Endothelial cell (in vitro differentiated cells): ENCODE data around the gene TMEM215. TPM values are rescaled to one million over a fixed set of nuclear protein-coding genes. Genes with fewer than 3 reads are reported as not detected.

Experiments
- DNase-seq: peaks from one replicate; pipeline ENCODE4 v3.0.0; 2021; ENCODE audit warnings: low spot score
- H3K27ac Mint-ChIP-seq: one replicate; pipeline ENCODE4 v1.8.0; 2021; ENCODE audit warnings: mixed read lengths, inconsistent platforms; ENCODE audit not compliant: unreplicated experiment
- H3K27me3 Mint-ChIP-seq: one replicate; pipeline ENCODE4 v1.8.0; 2021; ENCODE audit warnings: mild to moderate bottlenecking, moderate library complexity, mixed read lengths, inconsistent platforms; ENCODE audit not compliant: unreplicated experiment
- H3K36me3 Mint-ChIP-seq: one replicate; pipeline ENCODE4 v1.8.0; 2021; ENCODE audit warnings: mild to moderate bottlenecking, low read depth, mixed read lengths, inconsistent platforms; ENCODE audit not compliant: unreplicated experiment
- H3K4me1 Mint-ChIP-seq: one replicate; pipeline ENCODE4 v1.8.0; 2021; ENCODE audit warnings: mild to moderate bottlenecking, mixed read lengths, inconsistent platforms; ENCODE audit not compliant: unreplicated experiment
- H3K4me3 Mint-ChIP-seq: one replicate; pipeline ENCODE4 v1.8.0; 2021; ENCODE audit warnings: mild to moderate bottlenecking, mixed read lengths, inconsistent platforms; ENCODE audit not compliant: unreplicated experiment
- H3K9me3 Mint-ChIP-seq: one replicate; pipeline ENCODE4 v1.8.0; 2021; ENCODE audit warnings: mixed read lengths, inconsistent platforms; ENCODE audit not compliant: unreplicated experiment
- CTCF ChIP-seq: fragments of 200-600 bp; sonication (generic); IDR thresholded peaks from one replicate; pipeline ENCODE4 v1.5.0; 2021; ENCODE audit warnings: antibody characterized with exemption; ENCODE audit not compliant: unreplicated experiment
- total RNA-seq: library from RNA; stranded (reverse); fragmentation: NEBNext Ultra II Directional; extraction: Animal tissue kit (Norgen Biotek cat#: 25700); gene quantifications from one replicate; pipeline ENCODE4 v1.2.1, GENCODE V29; 2021; ENCODE audit not compliant: unreplicated experiment

TMEM215 gene
- total RNA-seq, 1 donor from 2014 or later: 0.18 TPM

DNA sequence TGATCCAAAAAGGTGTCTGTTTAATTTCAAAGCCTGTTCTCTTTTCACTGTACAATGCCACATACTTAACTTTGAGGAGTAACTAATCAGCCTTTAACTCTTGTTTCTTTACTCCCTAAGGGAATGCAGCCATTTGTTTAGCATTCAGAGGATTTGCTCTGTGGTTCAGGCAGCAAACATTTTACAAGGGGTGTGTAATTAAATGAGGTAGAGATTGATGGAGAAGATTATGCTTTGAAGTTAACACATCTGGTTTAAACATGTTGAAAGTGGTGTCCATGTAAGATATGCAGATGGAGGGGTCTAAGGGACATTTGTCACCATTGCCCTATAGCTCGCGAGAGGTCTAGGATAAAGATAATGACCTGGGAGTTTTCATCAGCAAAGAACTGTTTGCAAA, 41.9 kb downstream of the TMEM215 start:
- no peak for DNase-seq
- no peak for TF ChIP-seq CTCF
- Mint-ChIP-seq H3K9me3 (no peaks in the 10 kb centered on the region), H3K4me1 (no peaks in the 10 kb centered on the region), H3K4me3 (no peak overlapping the region), H3K36me3 (no peaks in the 10 kb centered on the region), H3K27ac (no peak overlapping the region), H3K27me3 (no peaks in the 10 kb centered on the region)

GRCh38 chr9:32828861-32829260, 45.5 kb downstream of the TMEM215 start:
- H3K36me3 Mint-ChIP-seq: no peaks in the 10 kb centered on the region
- no peak overlapping the region for H3K4me3 Mint-ChIP-seq
- TF ChIP-seq CTCF: no peak
- DNase-seq: no peak
- no peaks in the 10 kb centered on the region for H3K4me1 Mint-ChIP-seq
- no peak overlapping the region for H3K27ac Mint-ChIP-seq
- H3K27me3 Mint-ChIP-seq: no peaks in the 10 kb centered on the region
- no peaks in the 10 kb centered on the region for H3K9me3 Mint-ChIP-seq

DNA sequence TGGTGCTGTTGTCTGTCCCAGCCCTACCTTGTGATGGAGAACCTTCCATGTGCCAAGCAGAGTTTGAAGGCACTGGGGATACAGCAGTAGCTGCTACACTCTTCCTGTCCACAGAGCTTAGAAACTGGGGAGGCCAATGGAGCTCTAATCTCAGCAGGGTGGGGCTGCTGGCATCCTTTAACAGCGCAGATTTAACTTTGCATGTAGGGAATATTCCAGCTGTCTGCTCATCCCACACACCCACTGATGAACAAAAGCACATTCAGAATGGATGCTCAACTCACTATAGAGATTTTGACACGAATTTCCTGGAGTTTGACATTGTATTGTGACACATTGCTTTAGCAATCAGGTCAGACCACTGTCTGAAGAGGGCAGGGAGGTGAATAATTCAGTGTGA, 49.0 kb downstream of the TMEM215 start:
- H3K27ac Mint-ChIP-seq: no peak overlapping the region
- no peaks in the 10 kb centered on the region for H3K9me3 Mint-ChIP-seq
- H3K36me3 Mint-ChIP-seq: no peaks in the 10 kb centered on the region
- no peak for DNase-seq
- H3K4me3 Mint-ChIP-seq: no peak overlapping the region
- H3K4me1 Mint-ChIP-seq: no peaks in the 10 kb centered on the region
- H3K27me3 Mint-ChIP-seq: peaks cover 2% of the 10 kb centered on the region
- TF ChIP-seq CTCF: no peak

Other genes starting within 250 kb of the TMEM215 start
- 8.0 TPM for gene SMIM27, start 231.2 kb upstream of the TMEM215 start, total RNA-seq
- gene TOPORS, start 231.0 kb upstream of the TMEM215 start, total RNA-seq: 20.7 TPM
- gene NDUFB6, start 210.4 kb upstream of the TMEM215 start, total RNA-seq: 36.8 TPM
- gene TAF1L, start 147.9 kb upstream of the TMEM215 start, total RNA-seq: not detected
- 26.9 TPM for gene APTX, start 218.1 kb downstream of the TMEM215 start, total RNA-seq
- gene DNAJA1, start 241.7 kb downstream of the TMEM215 start, total RNA-seq: 120 TPM